Panc1 (cell line): ENCODE data around the gene TXNRD3. TPM values are rescaled to one million over a fixed set of nuclear protein-coding genes. Genes with fewer than 3 reads are reported as not detected.

ENCODE experiments used
- ATAC-seq: fragments of 200-7000 bp; cut with Tn5 transposase; 2 replicates; pipeline ENCODE4 v1.9.1; 2020; ENCODE audit warnings: mild to moderate bottlenecking, moderate library complexity
- BruUV-seq: library from RNA; stranded (reverse); fragments of 400-500 nt; replicated peaks from 2 replicates; lab custom pipeline; 2021; lab: Mats Ljungman, UMichigan
- CTCF ChIA-PET: fragments of 300-600 bp; sonication (Branson Sonifier 250); formaldehyde crosslinking; loops from one replicate; lab custom pipeline; 2022; ENCODE audit warnings: antibody characterized with exemption; lab: Charles Lee
- POLR2A ChIA-PET: fragments of 300-600 bp; sonication (Branson Sonifier 250); formaldehyde crosslinking; loops from one replicate; lab custom pipeline; 2022; ENCODE audit warnings: antibody characterized with exemption; lab: Charles Lee
- DNase-seq: peaks from one replicate; pipeline ENCODE4 v3.0.0-alpha.2; 2010; ENCODE audit warnings: low read depth, low spot score
- H3K27ac ChIP-seq: 2 replicates; pipeline ENCODE4 v1.5.1; 2011; ENCODE audit warnings: mild to moderate bottlenecking, low read length, inconsistent platforms
- H3K27me3 ChIP-seq: fragments of 200-500 bp; sonication (Bioruptor generic); 2 replicates; pipeline ENCODE4 v1.6.0; 2014; ENCODE audit warnings: low read length, inconsistent platforms; ENCODE audit not compliant: control insufficient read depth, insufficient read depth
- H3K36me3 ChIP-seq: fragments of 200-500 bp; sonication (Bioruptor generic); 2 replicates; pipeline ENCODE4 v1.5.1; 2014; ENCODE audit warnings: inconsistent platforms, mild to moderate bottlenecking, low read length, moderate library complexity; ENCODE audit not compliant: control insufficient read depth, insufficient read depth
- H3K4me1 ChIP-seq: 2 replicates; pipeline ENCODE4 v1.5.1; 2011; ENCODE audit warnings: inconsistent platforms, mild to moderate bottlenecking, low read length, moderate library complexity; ENCODE audit not compliant: control insufficient read depth, insufficient read depth
- H3K4me3 ChIP-seq, 2 experiments: 2 replicates each; pipeline ENCODE4 v1.5.1; 2011 to 2012; ENCODE audit warnings: low read depth in 2 of 2, low read length in 2 of 2, mild to moderate bottlenecking in 2 of 2, inconsistent platforms in 1 of 2, moderate library complexity in 1 of 2
- H3K9me3 ChIP-seq: fragments of 200-500 bp; sonication (Bioruptor generic); 2 replicates; pipeline ENCODE4 v1.5.1; 2014; ENCODE audit warnings: low read depth, mild to moderate bottlenecking, inconsistent platforms, low read length, moderate library complexity; ENCODE audit not compliant: control insufficient read depth, insufficient read depth
- POLR2AphosphoS5 ChIP-seq: IDR thresholded peaks from 2 replicates; pipeline ENCODE4 v1.6.1; 2012; ENCODE audit warnings: mild to moderate bottlenecking, low read depth, low read length, moderate library complexity
- REST ChIP-seq, 2 experiments: IDR thresholded peaks; 2 replicates each; pipeline ENCODE4 v1.6.1; 2011 to 2012; ENCODE audit warnings: low read depth in 2 of 2, control low read depth in 1 of 2, low read length in 1 of 2, mild to moderate bottlenecking in 1 of 2, moderate library complexity in 1 of 2; ENCODE audit not compliant: insufficient read depth in 1 of 2
- SIN3A ChIP-seq: IDR thresholded peaks from 2 replicates; pipeline ENCODE4 v1.6.1; 2012; ENCODE audit warnings: low read depth, mild to moderate bottlenecking, low read length, moderate library complexity, borderline replicate concordance; ENCODE audit not compliant: insufficient read depth
- TCF7L2 ChIP-seq: IDR thresholded peaks from 2 replicates; pipeline ENCODE4 v1.6.1; 2011; ENCODE audit warnings: mild to moderate bottlenecking, low read depth, low read length, inconsistent platforms
- in situ Hi-C: cut with HindIII; loops from 2 replicates; pipeline ENCODE4 v1.10.0; 2016; ENCODE audit warnings: low sequenced_read_pairs, low pct_unique_long_range_greater_than_20kb
- intact Hi-C: fragments of 100-400 bp; cut with micrococcal nuclease; formaldehyde crosslinking; loops from one replicate; pipeline ENCODE4 v1.10.0; 2022; ENCODE audit not compliant: unreplicated experiment
- total RNA-seq: library from RNA; stranded (reverse); gene quantifications from one replicate; pipeline ENCODE4 v1.2.1, GENCODE V29; 2021; ENCODE audit not compliant: unreplicated experiment
- TF ChIP-seq, protein P1 (sequence below): fragments of 450-650 bp; IDR thresholded peaks from 2 replicates; pipeline ENCODE4 v1.5.1; 2017; ENCODE audit warnings: mild to moderate bottlenecking

Gene TXNRD3
- total RNA-seq, 1 experiment from 2014 or later = 17.2 TPM

DNA sequence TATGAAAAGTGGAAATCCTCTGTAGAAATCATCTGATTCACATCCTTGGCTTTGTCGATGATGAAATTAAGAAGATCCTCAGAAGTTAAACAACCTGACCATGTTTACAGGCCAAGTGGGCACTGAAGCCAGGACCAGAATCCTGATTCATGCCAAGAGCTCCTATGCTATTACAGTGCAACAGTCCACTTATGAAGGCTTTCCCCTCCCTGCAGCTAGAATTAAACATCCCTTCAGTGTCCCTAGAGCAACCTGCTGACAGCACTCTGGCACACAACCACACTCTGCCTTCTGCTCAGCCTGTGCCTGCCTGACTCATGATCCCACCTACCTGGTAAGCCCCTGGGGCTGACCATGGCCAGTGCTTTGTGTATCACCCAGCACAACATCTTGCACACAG lies 33.8 kb downstream of the TXNRD3 start:
- H3K4me3 ChIP-seq = no peak overlapping the region
- POLR2A ChIA-PET = no interaction called here
- DNase-seq (no peak), ATAC-seq (peak; percentile 72)
- no peak overlapping the region for H3K27ac ChIP-seq
- in situ Hi-C loops = no loop called here
- CTCF ChIA-PET = no interaction called here
- no TSS peak for BruUV-seq
- H3K4me1 ChIP-seq = no peaks in the 10 kb centered on the region
- intact Hi-C loops = no loop called here
- no peaks in the 10 kb centered on the region for H3K27me3 ChIP-seq
- TF ChIP-seq REST (IDR thresholded peaks at IDR 0.05; ENCODE audit: insufficient read depth in 1 of 2, low read depth in 2 of 2, low read length in 1 of 2) (no peak), POLR2AphosphoS5 (no peak), SIN3A (no peak), TCF7L2 (no peak)
- TF ChIP-seq, protein P1, sequence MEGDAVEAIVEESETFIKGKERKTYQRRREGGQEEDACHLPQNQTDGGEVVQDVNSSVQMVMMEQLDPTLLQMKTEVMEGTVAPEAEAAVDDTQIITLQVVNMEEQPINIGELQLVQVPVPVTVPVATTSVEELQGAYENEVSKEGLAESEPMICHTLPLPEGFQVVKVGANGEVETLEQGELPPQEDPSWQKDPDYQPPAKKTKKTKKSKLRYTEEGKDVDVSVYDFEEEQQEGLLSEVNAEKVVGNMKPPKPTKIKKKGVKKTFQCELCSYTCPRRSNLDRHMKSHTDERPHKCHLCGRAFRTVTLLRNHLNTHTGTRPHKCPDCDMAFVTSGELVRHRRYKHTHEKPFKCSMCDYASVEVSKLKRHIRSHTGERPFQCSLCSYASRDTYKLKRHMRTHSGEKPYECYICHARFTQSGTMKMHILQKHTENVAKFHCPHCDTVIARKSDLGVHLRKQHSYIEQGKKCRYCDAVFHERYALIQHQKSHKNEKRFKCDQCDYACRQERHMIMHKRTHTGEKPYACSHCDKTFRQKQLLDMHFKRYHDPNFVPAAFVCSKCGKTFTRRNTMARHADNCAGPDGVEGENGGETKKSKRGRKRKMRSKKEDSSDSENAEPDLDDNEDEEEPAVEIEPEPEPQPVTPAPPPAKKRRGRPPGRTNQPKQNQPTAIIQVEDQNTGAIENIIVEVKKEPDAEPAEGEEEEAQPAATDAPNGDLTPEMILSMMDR = no peak
- no peaks in the 10 kb centered on the region for H3K36me3 ChIP-seq
- H3K9me3 ChIP-seq = no peaks in the 10 kb centered on the region

- no peaks in the 10 kb centered on the region for H3K36me3 ChIP-seq
- DNase-seq (no peak), ATAC-seq (0 out of 2 replicates have a peak, but pooled peaks have one; percentile 36)
- H3K27ac ChIP-seq = no peak overlapping the region
- no peaks in the 10 kb centered on the region for H3K27me3 ChIP-seq
- CTCF ChIA-PET = no interaction called here
- TF ChIP-seq TCF7L2 = no peak
- TF ChIP-seq REST (IDR thresholded peaks at IDR 0.05; ENCODE audit: insufficient read depth in 1 of 2, low read depth in 2 of 2, low read length in 1 of 2) = no peak
- no peak for TF ChIP-seq SIN3A
- no peak for TF ChIP-seq POLR2AphosphoS5
- TF ChIP-seq, protein P1 = no peak
- H3K9me3 ChIP-seq = no peaks in the 10 kb centered on the region
- POLR2A ChIA-PET = interaction anchor here (0.7 kb wide), 1 partner anchor 249 kb away, joined by 7 read pairs; no protein-coding TSS in a partner anchor
- H3K4me3 ChIP-seq = no peak overlapping the region
- H3K4me1 ChIP-seq = no peaks in the 10 kb centered on the region
- intact Hi-C loops (no loop called here), in situ Hi-C loops (no loop called here)
- BruUV-seq = no TSS peak
These were observed 34.2 kb downstream of the TXNRD3 start for GRCh38 chr3:126620738-126621137.
